B cell (primary cell): Measurements from ENCODE around the gene IQCK. TPM values are rescaled to one million over a fixed set of nuclear protein-coding genes. Genes with fewer than 3 reads are reported as not detected.

Experiments used
- ATAC-seq: fragments of 200-7000 bp; cut with Tn5 transposase; one replicate; pipeline ENCODE4 v1.10.0; 2021; ENCODE audit warnings: low read depth, mild to moderate bottlenecking, moderate number of reproducible peaks, moderate library complexity
- CTCF ChIA-PET: fragments of 350-600 bp; sonication (Branson Sonifier 250); formaldehyde crosslinking; loops from one replicate; lab custom pipeline; 2021; ENCODE audit warnings: antibody characterized with exemption, inconsistent platforms; lab: Charles Lee
- POLR2A ChIA-PET: fragments of 350-600 bp; sonication (Branson Sonifier 250); formaldehyde crosslinking; loops from one replicate; lab custom pipeline; 2021; ENCODE audit warnings: antibody characterized with exemption; lab: Charles Lee
- DNase-seq: peaks from one replicate; pipeline ENCODE4 v3.0.0; 2013
- H2AFZ ChIP-seq: 2 replicates; pipeline ENCODE4 v1.6.1; 2012; ENCODE audit warnings: mild to moderate bottlenecking, low read depth, low read length; ENCODE audit not compliant: insufficient read depth, poor library complexity, severe bottlenecking
- H3K27ac ChIP-seq, 2 donors: 1 replicate in 1 of 2; 2 replicates in 1 of 2; pipeline ENCODE4 v1.5.1; 2012 to 2013; ENCODE audit warnings: low read length in 2 of 2, mild to moderate bottlenecking in 2 of 2, moderate library complexity in 1 of 2
- H3K27me3 ChIP-seq, 4 experiments: fragments of 200-600 bp in 1 of 4; sonication (generic) in 1 of 4; replicated peaks in 1 of 4; 1 replicate in 2 of 4; 2 replicates in 2 of 4; pipeline versions ENCODE4 v1.6.1 to v1.7.0; 2013 to 2016; ENCODE audit warnings: low read length in 3 of 4, mild to moderate bottlenecking in 2 of 4, mixed read lengths in 1 of 4, moderate library complexity in 1 of 4; ENCODE audit not compliant: insufficient read depth in 4 of 4, control insufficient read depth in 3 of 4; ENCODE audit errors: control extremely low read depth in 1 of 4
- H3K36me3 ChIP-seq, 2 experiments: replicated peaks in 1 of 2; 1 replicate in 1 of 2; 2 replicates in 1 of 2; pipeline versions ENCODE4 v1.6.1 to v1.7.1; 2013; ENCODE audit warnings: low read length in 1 of 2; ENCODE audit not compliant: insufficient read depth in 2 of 2, control insufficient read depth in 1 of 2; ENCODE audit errors: control extremely low read depth in 1 of 2, extremely low read depth in 1 of 2
- H3K4me1 ChIP-seq, 2 donors: fragments of 200-600 bp in 1 of 2; sonication (generic) in 1 of 2; 1 replicate in 1 of 2; 2 replicates in 1 of 2; pipeline versions ENCODE4 v1.5.1 to v1.6.1; 2013 to 2017; ENCODE audit warnings: low read length in 2 of 2; ENCODE audit not compliant: control insufficient read depth in 2 of 2, insufficient read depth in 2 of 2
- H3K4me2 ChIP-seq: replicated peaks from 2 replicates; pipeline ENCODE3; 2012; ENCODE audit warnings: mild to moderate bottlenecking, low read depth, low read length; ENCODE audit not compliant: poor library complexity, severe bottlenecking
- H3K4me3 ChIP-seq, 5 experiments: fragments of 200-600 bp in 1 of 5; sonication (generic) in 1 of 5; 1 replicate in 3 of 5; 2 replicates in 2 of 5; pipeline versions ENCODE4 v1.5.1 to v1.7.0; 2011 to 2016; ENCODE audit warnings: low read length in 4 of 5, mild to moderate bottlenecking in 4 of 5, low read depth in 2 of 5, control low read depth in 1 of 5, moderate library complexity in 1 of 5; ENCODE audit not compliant: insufficient read depth in 1 of 5; ENCODE audit errors: control extremely low read depth in 1 of 5, extremely low read depth in 1 of 5
- H3K79me2 ChIP-seq: fragments of 200-600 bp; sonication (generic); one replicate; pipeline ENCODE4 v1.6.0; 2016; ENCODE audit warnings: low read length; ENCODE audit not compliant: control insufficient read depth, insufficient read depth
- H3K9ac ChIP-seq: fragments of 200-600 bp; sonication (generic); 2 replicates; pipeline ENCODE4 v1.6.1; 2017; ENCODE audit warnings: mild to moderate bottlenecking, low read length, moderate library complexity
- H3K9me3 ChIP-seq, 3 donors: one replicate each; pipeline versions ENCODE4 v1.6.1 to v1.7.1; 2013; ENCODE audit warnings: low read length in 2 of 3; ENCODE audit not compliant: control insufficient read depth in 2 of 3, insufficient read depth in 1 of 3; ENCODE audit errors: control extremely low read depth in 1 of 3
- H4K20me1 ChIP-seq: 2 replicates; pipeline ENCODE4 v1.6.0; 2012; ENCODE audit warnings: mild to moderate bottlenecking, low read length; ENCODE audit not compliant: insufficient read depth, control insufficient read depth, poor library complexity, severe bottlenecking
- H3K27ac Mint-ChIP-seq: one replicate; pipeline ENCODE4 v1.8.0; 2021; ENCODE audit warnings: mixed read lengths
- H3K27me3 Mint-ChIP-seq: one replicate; pipeline ENCODE4 v1.8.0; 2021; ENCODE audit warnings: mixed read lengths
- H3K4me1 Mint-ChIP-seq: one replicate; pipeline ENCODE4 v1.8.0; 2021; ENCODE audit warnings: mixed read lengths
- H3K4me3 Mint-ChIP-seq: one replicate; pipeline ENCODE4 v1.8.0; 2021; ENCODE audit warnings: mixed read lengths
- H3K9me3 Mint-ChIP-seq: one replicate; pipeline ENCODE4 v1.8.0; 2022; ENCODE audit warnings: mixed read lengths; ENCODE audit not compliant: insufficient read depth
- CTCF ChIP-seq: fragments of 200-600 bp; IDR thresholded peaks from one replicate; pipeline ENCODE4 v1.8.0; 2022; ENCODE audit warnings: antibody characterized with exemption, mild to moderate bottlenecking
- EZH2 ChIP-seq: IDR thresholded peaks from 2 replicates; pipeline ENCODE4 v1.6.1; 2012; ENCODE audit warnings: borderline replicate concordance, low read depth, mild to moderate bottlenecking, moderate library complexity, low read length; ENCODE audit not compliant: insufficient read depth, poor library complexity, severe bottlenecking
- WGBS: methylation state at CpG from one replicate; pipeline ENCODE4 v1.1.5; 2013; ENCODE audit warnings: missing lambda C conversion rate; ENCODE audit not compliant: insufficient coverage; 5-methylcytosine and 5-hydroxymethylcytosine counted together
- intact Hi-C: fragments of 100-400 bp; cut with micrococcal nuclease; formaldehyde crosslinking; loops from one replicate; pipeline ENCODE4 v1.10.0; 2022
- polyA plus RNA-seq: library from polyadenylated mRNA; depleted of rRNA; stranded (reverse); fragments of >200 nt; gene quantifications from 2 replicates; pipeline ENCODE4 v1.2.3, GENCODE V29; 2012
- total RNA-seq, 2 donors: library from RNA; stranded (reverse); fragments of 120-200 nt in 1 of 2; gene quantifications; 1 replicate in 1 of 2; 2 replicates in 1 of 2; pipeline versions ENCODE4 v1.2.3 to v1.2.4, GENCODE V29; 2013 to 2022

IQCK gene
- total and polyA plus RNA-seq, 2 donors (not counting 1 experiment from before 2014, with no cell fraction given), result 1.00 to 3.0 TPM

- TF ChIP-seq CTCF, result no peak
- no peak for TF ChIP-seq EZH2
- Histone ChIP-seq H3K36me3 (no peaks in the 10 kb centered on the region), H3K9ac (no peak overlapping the region), H3K4me3 (no peak overlapping the region), H3K79me2 (no peaks in the 10 kb centered on the region), H3K27ac (no peak overlapping the region), H3K4me1 (no peaks in the 10 kb centered on the region), H3K4me2 (no peak overlapping the region), H3K9me3 (peaks cover 0 to 3% (median 0%) of the 10 kb centered on the region in 3 donors), H3K27me3 (no peaks in the 10 kb centered on the region), H2AFZ (no peak overlapping the region), H4K20me1 (no peaks in the 10 kb centered on the region)
- DNase-seq (no peak), ATAC-seq (no peak)
- 94% methylated on average over 3 of the region's 4 CpGs for WGBS
- intact Hi-C loops, result no loop called here
- POLR2A ChIA-PET, result no interaction called here
- CTCF ChIA-PET, result no interaction called here
- H3K9me3 Mint-ChIP-seq, result no peaks in the 10 kb centered on the region
- H3K27ac Mint-ChIP-seq, result no peak overlapping the region
- H3K4me3 Mint-ChIP-seq, result no peak overlapping the region
- no peaks in the 10 kb centered on the region for H3K4me1 Mint-ChIP-seq
- peaks cover 2% of the 10 kb centered on the region for H3K27me3 Mint-ChIP-seq
These were observed 51.2 kb downstream of the IQCK start for GRCh38 chr16:19769239-19769638.

- H3K4me1 ChIP-seq, result no peaks in the 10 kb centered on the region
- ChIA-PET CTCF (no interaction called here), POLR2A (no interaction called here)
- 60% methylated on average over 1 of the region's 3 CpGs for WGBS
- intact Hi-C loops, result no loop called here
- no peak overlapping the region for H3K4me2 ChIP-seq
- H3K4me1 Mint-ChIP-seq, result peaks cover 1% of the 10 kb centered on the region
- H3K27me3 ChIP-seq, result no peaks in the 10 kb centered on the region
- DNase-seq (no peak), ATAC-seq (no peak)
- no peak overlapping the region for H3K27ac ChIP-seq
- H2AFZ ChIP-seq, result no peak overlapping the region
- no peaks in the 10 kb centered on the region for H3K9me3 Mint-ChIP-seq
- TF ChIP-seq EZH2 (no peak), CTCF (no peak)
- no peak overlapping the region for H3K27ac Mint-ChIP-seq
- no peaks in the 10 kb centered on the region for H3K36me3 ChIP-seq
- no peak overlapping the region for H3K4me3 Mint-ChIP-seq
- no peak overlapping the region for H3K9ac ChIP-seq
- H3K79me2 ChIP-seq, result no peaks in the 10 kb centered on the region
- peaks cover 2% of the 10 kb centered on the region for H3K27me3 Mint-ChIP-seq
- H3K9me3 ChIP-seq, result peaks cover 0 to 3% (median 0%) of the 10 kb centered on the region in 3 donors
- H4K20me1 ChIP-seq, result no peaks in the 10 kb centered on the region
- no peak overlapping the region for H3K4me3 ChIP-seq
These were observed 53.0 kb downstream of the IQCK start for GRCh38 chr16:19771040-19771439.
